Measurements from ENCODE around the gene NDUFAF8. TPM values are rescaled to one million over a fixed set of nuclear protein-coding genes. Genes with fewer than 3 reads are reported as not detected.

Gene NDUFAF8
- total RNA-seq, 1 donor from 2014 or later: 31.6 TPM

DNA sequence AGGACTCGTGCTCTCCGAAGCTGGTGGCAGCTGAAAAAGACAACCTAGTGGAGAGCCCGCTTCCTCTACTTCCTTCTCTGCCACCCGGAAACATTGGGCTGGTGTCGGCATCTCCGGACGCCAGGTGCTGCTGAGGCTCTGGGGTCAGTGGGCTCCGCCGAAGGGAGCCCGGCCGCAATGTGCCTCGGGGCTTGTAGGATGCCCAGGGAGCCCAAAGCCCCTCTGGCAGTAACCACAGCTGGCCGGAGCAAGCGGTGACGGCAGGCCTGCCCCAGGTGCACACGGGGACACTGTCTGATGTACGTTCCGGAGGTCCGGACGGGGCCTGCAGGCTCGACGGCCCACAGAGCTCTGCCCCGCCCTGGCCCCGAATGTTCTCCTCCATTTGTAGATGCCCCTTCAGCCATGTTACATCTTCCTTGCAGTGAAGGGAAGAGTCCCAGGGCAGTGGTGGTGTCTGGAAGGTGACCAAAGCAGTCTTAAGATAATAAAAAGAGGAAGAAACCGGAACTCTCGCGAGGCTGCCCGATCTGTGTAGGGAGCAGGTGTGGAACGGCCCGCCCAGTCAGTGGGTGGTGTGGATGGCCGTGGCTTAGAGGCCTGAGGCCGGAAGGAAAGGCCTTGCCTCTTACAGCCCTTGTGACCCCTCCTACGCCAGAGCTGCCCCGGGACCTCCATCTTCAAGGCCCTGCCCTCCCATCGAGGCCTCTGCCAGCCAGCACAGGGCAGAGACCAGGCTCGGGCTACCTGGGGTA, 22.6 kb downstream of the NDUFAF8 start:
- DNase-seq (ENCODE audit: low read depth) (no peak), FAIRE-seq (no peak)
- Histone ChIP-seq H3K36me3 (ENCODE audit: control insufficient read depth, insufficient read depth, low read length) (peaks cover 43% of the 10 kb centered on the region), H3K27me3 (ENCODE audit: control insufficient read depth, insufficient read depth, low read length) (no peaks in the 10 kb centered on the region), H3K4me3 (ENCODE audit: low read depth, low read length) (no peak overlapping the region)
- TF ChIP-seq, protein P1, sequence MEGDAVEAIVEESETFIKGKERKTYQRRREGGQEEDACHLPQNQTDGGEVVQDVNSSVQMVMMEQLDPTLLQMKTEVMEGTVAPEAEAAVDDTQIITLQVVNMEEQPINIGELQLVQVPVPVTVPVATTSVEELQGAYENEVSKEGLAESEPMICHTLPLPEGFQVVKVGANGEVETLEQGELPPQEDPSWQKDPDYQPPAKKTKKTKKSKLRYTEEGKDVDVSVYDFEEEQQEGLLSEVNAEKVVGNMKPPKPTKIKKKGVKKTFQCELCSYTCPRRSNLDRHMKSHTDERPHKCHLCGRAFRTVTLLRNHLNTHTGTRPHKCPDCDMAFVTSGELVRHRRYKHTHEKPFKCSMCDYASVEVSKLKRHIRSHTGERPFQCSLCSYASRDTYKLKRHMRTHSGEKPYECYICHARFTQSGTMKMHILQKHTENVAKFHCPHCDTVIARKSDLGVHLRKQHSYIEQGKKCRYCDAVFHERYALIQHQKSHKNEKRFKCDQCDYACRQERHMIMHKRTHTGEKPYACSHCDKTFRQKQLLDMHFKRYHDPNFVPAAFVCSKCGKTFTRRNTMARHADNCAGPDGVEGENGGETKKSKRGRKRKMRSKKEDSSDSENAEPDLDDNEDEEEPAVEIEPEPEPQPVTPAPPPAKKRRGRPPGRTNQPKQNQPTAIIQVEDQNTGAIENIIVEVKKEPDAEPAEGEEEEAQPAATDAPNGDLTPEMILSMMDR (IDR thresholded peaks at IDR 0.05; ENCODE audit: insufficient read depth, low read length, severe bottlenecking): no peak

DNA sequence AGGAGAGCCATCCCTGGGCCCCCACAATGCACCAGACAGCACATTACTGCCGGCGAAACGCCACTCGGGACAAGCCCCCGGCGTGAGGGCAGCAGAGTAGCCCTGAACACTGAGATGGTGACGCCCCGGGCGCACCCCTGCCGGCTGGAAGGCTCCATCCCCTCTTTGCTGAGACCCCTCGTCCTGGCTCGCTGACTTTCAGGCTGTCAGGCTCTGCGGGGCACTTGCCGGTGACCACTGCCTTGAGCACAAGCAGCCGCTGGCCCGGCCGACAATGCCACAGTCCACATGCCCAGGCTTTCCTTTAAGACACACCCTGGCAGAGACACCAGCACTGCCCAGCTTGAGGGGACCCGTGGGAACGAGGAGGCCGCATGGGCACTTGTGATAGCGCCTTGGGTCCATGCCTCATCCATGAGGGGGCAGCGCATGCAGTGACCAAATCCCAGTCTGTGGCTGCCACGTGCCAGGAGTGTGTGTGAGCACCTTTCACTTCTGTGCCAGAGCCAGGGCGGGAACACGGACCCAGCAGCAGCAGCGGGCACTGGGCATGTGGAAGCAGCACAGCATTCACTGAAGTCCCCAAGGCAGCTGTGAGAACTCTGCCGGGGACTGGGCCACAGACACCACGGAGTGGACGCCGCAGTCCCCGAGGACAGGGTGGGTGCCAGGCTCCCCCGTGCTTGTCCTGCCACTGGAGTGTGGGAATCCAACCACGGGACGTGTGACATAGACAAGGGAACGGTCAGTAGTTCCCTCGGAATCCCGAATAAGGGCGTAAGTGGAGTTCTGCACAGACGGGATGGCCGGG, 24.5 kb downstream of the NDUFAF8 start:
- FAIRE-seq: no peak

DNA sequence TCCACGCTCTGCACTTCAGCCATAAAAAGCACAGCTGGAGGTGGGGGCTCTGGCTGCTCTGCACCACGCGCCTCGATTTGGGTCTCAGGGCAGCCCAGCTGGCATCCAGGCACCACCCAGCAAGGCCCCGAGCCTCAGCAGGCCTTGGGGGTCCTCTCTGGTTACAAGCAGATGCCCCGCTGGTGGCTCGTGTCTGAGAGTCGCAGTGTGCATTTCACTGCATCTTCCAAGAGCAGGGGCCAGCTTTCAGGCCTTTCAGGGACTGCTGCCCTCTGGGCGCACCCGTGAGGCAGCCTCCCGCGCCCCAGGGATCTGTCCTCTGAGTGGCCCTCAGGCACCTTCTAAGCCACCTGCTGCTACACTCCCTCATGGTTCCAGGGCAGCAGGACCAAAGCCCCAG, 25.5 kb downstream of the NDUFAF8 start:
- peaks cover 42% of the 10 kb centered on the region for H3K36me3 ChIP-seq (ENCODE audit: control insufficient read depth, insufficient read depth, low read length)
- TF ChIP-seq, protein P1 (IDR thresholded peaks at IDR 0.05; ENCODE audit: insufficient read depth, low read length, severe bottlenecking): no peak
- no peak for DNase-seq (ENCODE audit: low read depth)
- no peak overlapping the region for H3K4me3 ChIP-seq (ENCODE audit: low read depth, low read length)
- FAIRE-seq: no peak
- H3K27me3 ChIP-seq (ENCODE audit: control insufficient read depth, insufficient read depth, low read length): no peaks in the 10 kb centered on the region

More for the DNA sequence above, 24.5 kb downstream of the NDUFAF8 start:
- H3K36me3 ChIP-seq (ENCODE audit: control insufficient read depth, insufficient read depth, low read length): peaks cover 44% of the 10 kb centered on the region
- no peaks in the 10 kb centered on the region for H3K27me3 ChIP-seq (ENCODE audit: control insufficient read depth, insufficient read depth, low read length)
- TF ChIP-seq, protein P1 (IDR thresholded peaks at IDR 0.05; ENCODE audit: insufficient read depth, low read length, severe bottlenecking): no peak
- no peak for DNase-seq (ENCODE audit: low read depth)
- no peak overlapping the region for H3K4me3 ChIP-seq (ENCODE audit: low read depth, low read length)

DNA sequence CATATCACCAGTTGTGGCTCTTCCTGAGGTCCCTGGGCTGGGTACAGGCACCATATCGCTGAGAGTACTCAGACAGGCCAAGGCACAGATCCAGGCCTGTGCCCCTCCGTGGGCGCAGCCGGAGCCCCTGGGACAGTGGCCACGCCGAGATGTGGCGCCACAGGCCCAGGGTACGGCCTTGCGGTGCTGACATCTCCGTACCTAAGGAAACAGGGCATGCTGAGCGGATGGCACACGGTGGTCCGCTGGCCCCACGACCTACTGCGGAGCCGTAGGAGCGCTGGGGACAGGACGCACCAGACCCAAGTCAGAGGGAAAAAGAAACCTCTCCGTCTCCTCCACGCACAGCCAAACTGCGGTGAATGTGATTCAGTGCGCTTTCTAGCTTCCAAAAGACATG, 26.5 kb downstream of the NDUFAF8 start:
- Histone ChIP-seq H3K27me3 (ENCODE audit: control insufficient read depth, insufficient read depth, low read length) (no peaks in the 10 kb centered on the region), H3K4me3 (ENCODE audit: low read depth, low read length) (no peak overlapping the region), H3K36me3 (ENCODE audit: control insufficient read depth, insufficient read depth, low read length) (peaks cover 33% of the 10 kb centered on the region)
- TF ChIP-seq, protein P1 (IDR thresholded peaks at IDR 0.05; ENCODE audit: insufficient read depth, low read length, severe bottlenecking): no peak
- DNase-seq (ENCODE audit: low read depth) (no peak), FAIRE-seq (no peak)

DNA sequence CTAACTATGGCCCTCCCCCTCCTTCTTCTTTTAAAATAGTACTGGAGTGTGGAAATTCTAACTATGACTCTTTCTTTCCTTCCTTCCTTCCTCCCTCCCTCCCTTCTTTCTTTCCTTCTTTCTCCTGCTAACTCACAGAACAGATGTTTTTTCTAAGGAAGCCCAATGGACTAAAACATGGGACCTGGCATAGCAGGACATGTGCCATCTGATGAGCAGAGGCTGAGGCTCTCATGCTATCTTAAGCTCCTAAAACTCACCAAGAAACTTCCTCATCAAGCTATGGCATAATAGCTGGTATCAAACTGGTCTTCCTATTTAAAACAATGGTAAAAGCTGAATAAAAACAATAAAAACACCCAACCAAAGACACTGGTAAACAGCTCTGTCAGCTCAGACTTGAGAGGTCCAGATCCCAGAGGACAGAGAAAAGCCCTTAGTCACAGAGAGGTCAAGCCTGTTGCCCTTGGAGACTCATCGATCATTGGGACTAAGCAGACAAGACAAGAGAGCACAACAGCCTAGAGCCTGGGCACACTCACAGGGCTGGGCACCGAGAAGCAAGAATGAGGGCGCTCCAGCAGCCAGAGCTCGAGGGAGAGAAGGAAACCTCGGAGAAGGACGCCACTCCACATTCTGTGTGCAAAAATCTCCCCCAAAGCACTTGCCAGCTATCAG, 28.4 kb downstream of the NDUFAF8 start:
- no peaks in the 10 kb centered on the region for H3K27me3 ChIP-seq (ENCODE audit: control insufficient read depth, insufficient read depth, low read length)
- no peak for DNase-seq (ENCODE audit: low read depth)
- TF ChIP-seq, protein P1 (IDR thresholded peaks at IDR 0.05; ENCODE audit: insufficient read depth, low read length, severe bottlenecking): no peak
- FAIRE-seq: no peak
- H3K4me3 ChIP-seq (ENCODE audit: low read depth, low read length): no peak overlapping the region
- H3K36me3 ChIP-seq (ENCODE audit: control insufficient read depth, insufficient read depth, low read length): peaks cover 28% of the 10 kb centered on the region

Data from bronchial epithelial cell (primary cell).